CD4-positive, alpha-beta T cell treated with Interleukin-2 at 100 ng/mL for 4 hours (primary cell): Measurements from ENCODE around the gene PCBD1.
"Not testable (repeated sequence)": the region's sequence is repeated elsewhere in the genome, so short reads cannot be mapped to it uniquely, and the experiment has no call there.

Experiments
- DNase-seq: peaks from one replicate; pipeline ENCODE4 v3.0.0-alpha.2; 2020; ENCODE audit warnings: low spot score

PCBD1 gene

GRCh38 chr10:70863470-70864160 lies 24.8 kb downstream of the PCBD1 start:
- no peak for DNase-seq

- not testable (repeated sequence) for DNase-seq
These were observed 26.7 kb downstream of the PCBD1 start for GRCh38 chr10:70861495-70862197.

GRCh38 chr10:70858759-70859158 lies 29.6 kb downstream of the PCBD1 start:
- DNase-seq = no peak

- DNase-seq = no peak
These were observed 31.9 kb downstream of the PCBD1 start for GRCh38 chr10:70856454-70856853.

- DNase-seq = no peak
These were observed 34.9 kb downstream of the PCBD1 start for GRCh38 chr10:70853457-70853856.

- DNase-seq = no peak
These were observed 35.3 kb downstream of the PCBD1 start for GRCh38 chr10:70853038-70853437.

GRCh38 chr10:70851597-70852475 lies 36.5 kb downstream of the PCBD1 start:
- no peak for DNase-seq

- no peak for DNase-seq
These were observed 38.3 kb downstream of the PCBD1 start for GRCh38 chr10:70850097-70850496.

GRCh38 chr10:70849582-70850016 lies 38.8 kb downstream of the PCBD1 start:
- DNase-seq = no peak

- no peak for DNase-seq
These were observed 40.6 kb downstream of the PCBD1 start for GRCh38 chr10:70847659-70848360.

GRCh38 chr10:70846795-70847194 lies 41.6 kb downstream of the PCBD1 start:
- no peak for DNase-seq

- DNase-seq = no peak
These were observed 42.5 kb downstream of the PCBD1 start for GRCh38 chr10:70845816-70846215.

GRCh38 chr10:70845256-70845655 lies 43.1 kb downstream of the PCBD1 start:
- DNase-seq = no peak

- no peak for DNase-seq
These were observed 44.4 kb downstream of the PCBD1 start for GRCh38 chr10:70843776-70844489.

GRCh38 chr10:70843333-70843732 lies 45.0 kb downstream of the PCBD1 start:
- DNase-seq = no peak

GRCh38 chr10:70840836-70841235 lies 47.5 kb downstream of the PCBD1 start:
- DNase-seq = no peak

- DNase-seq = no peak
These were observed 50.0 kb downstream of the PCBD1 start for GRCh38 chr10:70838270-70838805.

- DNase-seq = no peak
These were observed 50.7 kb downstream of the PCBD1 start for GRCh38 chr10:70837660-70838059.

- no peak for DNase-seq
These were observed 52.0 kb downstream of the PCBD1 start for GRCh38 chr10:70836319-70836718.

GRCh38 chr10:70834441-70835151 lies 53.8 kb downstream of the PCBD1 start:
- DNase-seq = no peak
